HS-5 (cell line): ENCODE data around the gene NLRC4.
"Not testable (repeated sequence)": the region's sequence is repeated elsewhere in the genome, so short reads cannot be mapped to it uniquely, and the experiment has no call there.

Experiments
- DNase-seq: peaks from one replicate; pipeline ENCODE4 v3.0.0-alpha.2; 2012; ENCODE audit warnings: low read depth

Gene NLRC4

GRCh38 chr2:32264422-32265105 lies at the start of gene NLRC4:
Gene NLRC4, minus strand, starts transcription at chr2:32264886. Its CDS starts 8,111 bp downstream, at chr2:32256775.
- no peak for DNase-seq

- no peak for DNase-seq
Measured at GRCh38 chr2:32310577-32310976, 45.9 kb upstream of the NLRC4 start.

DNA sequence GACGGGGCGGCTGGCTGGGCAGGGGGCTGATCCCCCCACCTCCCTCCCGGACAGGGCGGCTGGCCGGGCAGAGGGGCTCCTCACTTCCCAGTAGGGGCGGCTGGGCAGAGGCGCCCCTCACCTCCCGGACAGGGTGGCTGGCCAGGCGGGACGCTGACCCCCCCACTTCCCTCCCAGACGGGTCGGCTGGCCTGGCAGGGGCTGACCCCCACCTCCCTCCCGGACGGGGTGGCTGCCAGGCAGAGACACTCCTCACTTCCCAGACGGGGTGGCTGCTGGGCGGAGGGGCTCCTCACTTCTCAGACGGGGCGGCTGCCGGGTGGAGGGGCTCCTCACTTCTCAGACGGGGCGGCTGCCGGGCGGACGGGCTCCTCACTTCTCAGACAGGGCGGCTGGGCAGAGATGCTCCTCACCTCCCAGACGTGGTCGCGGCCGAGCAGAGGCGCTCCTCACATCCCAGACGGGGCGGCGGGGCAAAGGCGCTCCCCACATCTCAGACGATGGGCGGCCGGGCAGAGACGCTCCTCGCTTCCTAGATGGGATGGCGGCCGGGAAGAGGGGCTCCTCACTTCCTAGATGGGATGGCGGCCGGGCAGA lies 29.4 kb upstream of the NLRC4 start:
- DNase-seq = not testable (repeated sequence)

DNA sequence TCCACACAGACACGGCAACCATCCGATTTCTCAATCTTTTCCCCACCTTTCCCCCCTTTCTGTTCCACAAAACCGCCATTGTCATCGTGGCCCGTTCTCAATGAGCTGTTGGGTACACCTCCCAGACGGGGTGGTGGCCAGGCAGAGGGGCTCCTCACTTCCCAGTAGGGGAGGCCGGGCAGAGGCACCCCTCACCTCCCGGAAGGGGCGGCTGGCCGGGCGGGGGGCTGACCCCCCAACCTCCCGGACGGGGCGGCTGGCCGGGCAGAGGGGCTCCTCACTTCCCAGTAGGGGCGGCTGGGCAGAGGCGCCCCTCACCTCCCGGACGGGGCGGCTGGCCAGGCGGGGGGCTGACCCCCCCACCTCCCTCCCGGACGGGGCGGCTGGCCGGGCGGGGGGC lies 28.8 kb upstream of the NLRC4 start:
- DNase-seq = not testable (repeated sequence)

DNA sequence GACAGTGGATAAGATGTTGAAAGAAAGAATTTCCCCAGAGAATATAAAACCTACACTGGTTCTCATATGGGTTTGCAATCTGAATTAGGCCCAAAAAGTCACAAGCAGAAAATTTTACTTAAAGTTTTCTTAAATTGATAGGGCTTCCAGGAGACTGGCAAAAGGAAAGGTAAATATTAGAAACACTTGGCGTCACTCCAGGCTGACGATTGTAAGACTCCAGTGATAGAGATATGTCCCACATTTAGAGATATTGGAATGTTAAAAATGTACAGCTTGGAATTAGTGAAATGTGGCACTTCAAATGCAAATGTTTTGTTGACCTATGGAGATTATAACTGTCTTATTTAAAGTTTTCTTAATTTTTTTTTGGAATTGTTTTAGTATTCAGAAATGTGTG lies 27.1 kb upstream of the NLRC4 start:
- DNase-seq = no peak

- DNase-seq = no peak
Measured at GRCh38 chr2:32290000-32290339, 25.3 kb upstream of the NLRC4 start.

DNA sequence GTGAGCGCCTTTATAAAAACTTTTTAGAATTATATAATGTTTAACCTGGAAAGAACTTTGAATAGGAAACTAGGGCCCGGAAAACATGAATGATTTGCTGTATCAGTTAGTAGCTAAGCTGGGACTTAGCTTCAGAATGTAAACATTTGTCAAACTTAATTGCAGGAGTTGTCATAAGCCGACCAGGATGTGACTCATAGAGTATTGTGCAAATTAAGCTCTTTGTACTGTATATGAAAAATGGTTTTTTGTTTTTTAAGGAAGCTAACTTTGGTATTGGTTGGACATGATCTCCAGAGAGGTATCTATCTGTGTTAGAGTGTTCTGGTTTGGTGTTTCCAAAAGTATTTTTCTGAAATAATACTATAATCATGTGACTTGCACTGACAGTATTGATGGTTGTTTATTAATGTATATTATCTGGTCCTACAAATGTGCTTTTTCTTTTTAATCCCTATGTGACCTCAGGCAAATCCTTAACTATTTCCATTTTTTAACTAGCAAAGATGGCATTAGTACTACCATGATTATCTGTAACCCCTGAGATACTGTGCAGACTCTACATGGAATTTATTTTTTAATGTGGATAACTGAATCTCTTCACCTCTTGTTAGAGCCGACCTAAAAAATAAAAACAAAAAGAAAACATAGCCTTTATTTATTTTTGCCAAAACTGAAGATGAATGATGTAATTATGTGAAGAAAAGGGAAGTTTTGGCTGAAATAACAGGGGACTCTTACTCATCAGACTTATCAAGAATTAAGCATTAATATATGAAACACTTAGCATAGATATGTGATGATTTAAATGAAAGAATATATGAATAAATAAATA lies 24.7 kb upstream of the NLRC4 start:
- peak; percentile 62 for DNase-seq

DNA sequence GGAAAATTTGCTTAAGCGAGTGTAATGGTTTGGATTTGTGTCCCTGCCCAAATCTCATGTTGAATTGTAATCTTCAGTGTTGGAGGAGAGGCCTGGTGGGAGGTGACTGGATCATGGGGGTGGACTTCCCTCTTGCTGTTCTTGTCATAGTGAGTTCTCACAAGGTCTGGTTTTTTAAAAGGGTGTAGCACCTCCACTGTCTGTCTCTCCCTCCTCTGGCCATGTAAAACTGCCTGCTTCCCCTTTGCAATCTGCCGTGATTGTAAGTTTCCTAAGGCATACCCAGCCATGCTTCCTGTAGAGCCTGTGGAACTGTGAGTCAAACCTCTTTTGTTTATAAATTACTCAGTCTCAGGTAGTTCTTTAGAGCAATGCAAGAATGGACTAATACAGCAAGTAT lies 19.6 kb upstream of the NLRC4 start:
- no peak for DNase-seq

DNA sequence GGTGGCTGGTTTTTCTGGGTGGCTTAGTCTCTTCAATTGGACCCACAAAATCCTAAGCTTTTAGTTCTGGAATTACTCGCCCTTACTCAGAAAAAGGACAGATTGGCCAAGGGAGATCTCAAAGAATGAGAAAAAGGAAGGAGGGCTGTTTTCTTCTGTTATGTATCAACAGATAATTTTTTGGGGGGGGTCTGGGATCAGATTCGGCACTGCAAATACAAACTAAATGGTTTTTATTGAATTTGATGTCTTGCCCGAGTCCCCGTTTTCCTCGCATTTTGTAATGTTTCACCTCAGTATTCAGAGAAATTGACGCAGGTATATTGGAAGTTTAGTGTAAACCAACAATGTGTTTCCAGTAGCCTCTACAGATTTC lies 13.8 kb upstream of the NLRC4 start:
- DNase-seq = no peak

- peak; percentile 79 for DNase-seq
Measured at GRCh38 chr2:32277674-32278477, 13.2 kb upstream of the NLRC4 start, which contains the start of gene YIPF4. Gene YIPF4, plus strand, starts transcription at chr2:32277904. Its CDS starts 252 bp downstream, at chr2:32278156.

DNA sequence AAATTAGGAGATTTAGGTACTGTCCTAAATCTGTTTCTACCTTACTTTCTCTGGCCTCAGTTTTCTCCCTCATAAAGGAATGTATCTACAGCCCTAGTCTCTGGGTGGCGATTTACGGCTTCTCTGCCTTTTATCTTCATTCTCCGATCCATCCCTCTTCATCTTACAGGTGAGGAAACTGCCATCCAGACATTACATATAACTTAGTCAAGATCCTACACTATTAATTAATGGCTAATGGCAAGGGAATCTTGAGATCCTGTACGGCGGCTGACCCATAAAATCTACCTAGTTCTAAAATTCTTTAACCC lies 12.6 kb upstream of the NLRC4 start:
- DNase-seq = no peak

DNA sequence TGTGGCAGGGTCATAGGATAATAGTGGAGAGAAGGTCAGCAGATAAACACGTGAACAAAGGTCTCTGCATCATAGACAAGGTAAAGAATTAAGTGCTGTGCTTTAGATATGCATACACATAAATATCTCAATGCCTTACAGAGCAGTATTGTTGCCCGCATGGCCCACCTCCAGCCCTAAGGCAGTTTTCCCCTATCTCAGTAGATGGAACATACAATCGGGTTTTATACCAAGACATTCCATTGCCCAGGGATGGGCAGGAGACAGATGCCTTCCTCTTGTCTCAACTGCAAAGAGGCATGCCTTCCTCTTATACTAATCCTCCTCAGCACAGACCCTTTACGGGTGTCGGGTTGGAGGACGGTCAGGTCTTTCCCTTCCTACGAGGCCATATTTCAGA lies 11.1 kb upstream of the NLRC4 start:
- not testable (repeated sequence) for DNase-seq

DNA sequence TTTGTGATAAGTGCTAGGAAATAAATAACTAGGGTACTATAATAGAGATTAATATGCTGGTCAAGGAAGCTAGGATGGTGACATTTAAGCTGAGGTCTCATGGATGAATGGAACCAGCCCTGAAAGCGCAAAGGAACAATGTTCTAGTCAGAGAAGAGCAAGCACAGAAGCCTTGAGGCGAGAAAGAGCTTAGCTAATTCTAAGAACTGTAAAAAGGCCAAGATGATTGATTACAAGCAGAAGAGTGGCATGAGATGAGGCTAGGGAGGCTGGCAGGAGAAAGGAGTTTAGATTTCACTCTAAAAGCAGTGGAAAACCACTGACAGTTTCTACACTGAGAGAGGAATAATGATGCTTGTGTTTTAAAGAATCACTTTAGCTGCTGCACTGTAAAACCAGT lies 9.6 kb upstream of the NLRC4 start:
- no peak for DNase-seq

GRCh38 chr2:32272279-32272678 lies 7.6 kb upstream of the NLRC4 start:
- DNase-seq = no peak

DNA sequence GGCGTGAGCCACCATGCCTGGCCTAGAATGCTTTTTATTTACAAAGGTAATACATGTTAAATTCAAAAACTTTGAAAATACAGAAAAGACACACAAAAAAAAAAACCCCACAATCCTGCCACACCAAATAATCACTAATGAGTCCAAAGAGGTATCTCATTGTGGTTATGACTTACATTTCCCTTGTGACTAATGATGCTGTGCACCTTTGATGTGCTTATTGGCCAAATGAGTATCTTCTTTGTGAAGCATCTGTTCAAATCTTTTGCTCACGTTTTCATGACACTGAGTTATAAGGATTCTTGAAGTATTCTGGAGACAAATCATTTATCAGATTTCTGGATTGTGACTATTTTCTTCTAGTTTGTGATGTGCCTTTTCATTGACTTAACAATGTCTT lies 6.4 kb upstream of the NLRC4 start:
- DNase-seq = no peak

GRCh38 chr2:32262105-32262504 lies 2.6 kb downstream of the NLRC4 start:
- no peak for DNase-seq

GRCh38 chr2:32260376-32260775 lies 4.3 kb downstream of the NLRC4 start:
- DNase-seq = no peak

GRCh38 chr2:32258242-32258641 lies 6.4 kb downstream of the NLRC4 start:
- DNase-seq = no peak

GRCh38 chr2:32250290-32250689 lies 14.4 kb downstream of the NLRC4 start:
- DNase-seq = no peak

DNA sequence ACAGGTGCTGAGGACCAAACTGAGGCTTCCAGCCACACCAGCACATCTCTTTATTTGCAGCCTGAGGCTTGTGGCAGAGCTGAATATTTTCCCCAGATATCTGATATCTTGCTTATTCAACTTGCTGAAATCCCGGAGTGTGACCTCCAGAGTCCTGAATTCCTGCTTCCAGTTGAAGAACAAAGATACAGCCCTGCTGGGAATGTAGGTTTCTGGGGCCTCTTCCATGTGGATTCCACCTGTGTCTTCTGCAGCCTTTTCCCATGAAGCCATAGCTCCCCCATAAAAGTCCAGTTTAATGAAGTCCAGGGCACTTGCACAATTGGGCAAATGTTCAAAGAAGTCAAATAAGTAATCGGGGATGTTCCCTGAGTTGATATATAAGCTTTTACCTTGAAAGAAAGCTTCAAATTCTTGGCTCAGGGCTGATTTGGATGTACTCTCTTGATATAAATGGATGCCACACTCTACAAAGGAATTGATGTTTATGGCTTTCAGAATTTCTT lies 14.9 kb downstream of the NLRC4 start:
- no peak for DNase-seq

- DNase-seq = no peak
Measured at GRCh38 chr2:32248299-32248698, 16.4 kb downstream of the NLRC4 start.

GRCh38 chr2:32246911-32247310 lies 17.8 kb downstream of the NLRC4 start:
- no peak for DNase-seq
